GM19193 (cell line): ENCODE measurements around the gene GNPTG.

ENCODE experiments used
- POLR2A ChIP-seq: IDR thresholded peaks from 4 replicates; pipeline ENCODE4 v1.6.1; 2011; ENCODE audit not compliant: insufficient read depth, insufficient read length; ENCODE audit errors: extremely low read depth

Gene GNPTG

DNA sequence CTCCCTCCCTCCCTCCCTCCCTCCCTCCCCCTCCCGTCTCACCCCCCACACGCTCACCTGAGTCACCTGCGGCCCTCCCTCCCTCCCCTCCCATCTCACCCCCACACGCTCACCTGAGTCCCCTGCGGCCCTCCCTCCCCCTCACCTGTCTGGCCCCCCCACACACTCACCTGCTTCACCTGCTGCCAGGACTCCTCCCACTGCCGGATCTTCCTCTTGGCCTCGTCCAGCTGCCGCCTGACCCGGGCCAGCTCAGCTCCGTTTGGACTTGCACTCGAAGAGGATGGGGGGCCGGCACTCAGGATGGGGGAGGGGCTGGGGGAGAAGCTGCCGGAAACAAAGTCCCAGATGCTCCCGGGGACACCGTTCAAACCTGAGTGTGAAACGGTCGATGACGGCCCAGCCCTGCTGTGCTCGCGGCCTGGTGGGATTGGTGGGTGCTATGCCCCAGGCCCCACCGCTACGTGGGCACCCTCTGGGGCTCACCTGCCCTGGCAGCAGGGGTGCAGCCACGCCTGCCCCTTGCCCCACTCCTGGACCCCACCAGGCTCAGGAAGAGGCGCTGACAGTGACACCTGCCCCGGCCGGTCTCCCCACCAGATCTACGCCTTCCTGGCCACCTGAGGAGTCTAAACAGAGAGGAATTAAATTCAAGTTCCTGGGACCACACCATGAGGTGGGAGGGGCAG is 15.9 kb downstream of the GNPTG start:
- TF ChIP-seq POLR2A: no peak

DNA sequence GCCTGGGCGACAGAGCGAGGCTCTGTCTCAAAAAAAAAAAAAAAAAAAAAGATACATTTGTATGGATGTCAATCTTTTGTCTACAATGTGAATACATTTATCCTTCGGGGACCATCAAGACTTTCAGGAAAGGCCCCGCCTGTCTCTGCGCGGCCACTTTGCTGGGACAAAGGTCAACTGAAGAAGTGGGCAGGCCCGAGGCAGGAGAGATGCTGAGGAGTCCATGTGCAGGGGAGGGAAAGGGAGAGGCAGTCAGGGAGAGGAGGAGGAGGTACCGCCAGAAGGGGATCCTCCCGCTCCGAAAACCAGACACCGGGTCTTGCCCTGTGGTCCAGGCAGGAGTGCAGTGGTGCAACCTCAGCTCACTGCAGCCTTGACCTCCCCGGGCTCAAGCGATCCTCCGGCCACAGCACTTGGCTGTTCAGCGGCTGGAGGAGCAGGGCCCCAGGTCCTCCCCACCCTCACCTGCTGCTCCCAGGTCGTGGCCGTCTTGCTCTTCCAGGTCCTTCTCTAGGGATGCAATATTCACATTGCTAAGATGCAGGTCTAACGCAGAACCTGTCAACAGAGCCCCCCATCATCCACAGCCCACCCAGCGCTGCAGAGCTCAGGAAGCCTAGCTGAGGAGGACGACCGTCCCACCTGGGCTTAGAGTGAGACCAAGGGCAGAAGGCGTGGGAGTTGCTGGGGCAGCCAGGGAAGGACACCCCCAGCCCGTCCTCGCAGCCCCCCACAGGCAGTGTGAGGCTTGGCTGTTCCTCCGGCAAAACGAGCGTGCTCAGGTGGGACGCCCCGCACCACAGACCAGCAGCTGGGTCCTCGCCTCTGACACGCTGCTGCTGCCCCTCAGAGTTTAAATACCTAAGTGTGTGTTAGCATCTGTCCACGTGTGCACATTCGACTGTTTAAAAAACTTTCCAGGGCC is 19.6 kb downstream of the GNPTG start:
- TF ChIP-seq POLR2A: no peak

DNA sequence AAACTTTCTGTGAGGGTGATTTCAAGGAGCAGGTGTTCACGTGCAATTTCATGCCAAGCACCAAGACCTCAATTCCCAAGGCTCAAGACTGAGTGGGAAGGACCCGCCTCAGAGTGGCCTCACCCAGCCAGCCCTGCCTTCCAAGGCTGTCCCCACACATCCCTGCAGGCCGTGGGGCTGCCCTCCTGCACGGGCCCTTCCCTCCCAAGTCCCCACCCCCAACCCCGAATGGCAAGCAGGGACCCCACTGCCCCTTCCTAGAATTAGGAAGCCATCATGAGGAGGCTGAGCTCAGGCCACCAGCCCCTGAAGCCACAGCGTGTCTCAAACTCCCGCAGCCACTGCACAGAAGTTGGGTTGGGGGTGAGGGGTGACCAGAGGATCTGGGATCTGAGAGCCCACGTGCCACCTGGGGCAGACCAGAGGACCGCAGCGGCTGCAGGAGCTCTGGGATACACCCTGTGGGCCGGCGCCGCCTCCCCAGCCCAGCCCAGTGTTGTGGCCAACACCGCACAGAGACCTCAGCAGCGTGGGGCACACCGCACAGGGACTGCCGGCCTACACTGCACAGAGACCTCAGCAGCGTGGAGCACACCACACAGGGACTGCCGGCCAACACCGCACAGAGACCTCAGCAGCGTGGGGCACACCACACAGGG is 20.7 kb downstream of the GNPTG start:
- no peak for TF ChIP-seq POLR2A

DNA sequence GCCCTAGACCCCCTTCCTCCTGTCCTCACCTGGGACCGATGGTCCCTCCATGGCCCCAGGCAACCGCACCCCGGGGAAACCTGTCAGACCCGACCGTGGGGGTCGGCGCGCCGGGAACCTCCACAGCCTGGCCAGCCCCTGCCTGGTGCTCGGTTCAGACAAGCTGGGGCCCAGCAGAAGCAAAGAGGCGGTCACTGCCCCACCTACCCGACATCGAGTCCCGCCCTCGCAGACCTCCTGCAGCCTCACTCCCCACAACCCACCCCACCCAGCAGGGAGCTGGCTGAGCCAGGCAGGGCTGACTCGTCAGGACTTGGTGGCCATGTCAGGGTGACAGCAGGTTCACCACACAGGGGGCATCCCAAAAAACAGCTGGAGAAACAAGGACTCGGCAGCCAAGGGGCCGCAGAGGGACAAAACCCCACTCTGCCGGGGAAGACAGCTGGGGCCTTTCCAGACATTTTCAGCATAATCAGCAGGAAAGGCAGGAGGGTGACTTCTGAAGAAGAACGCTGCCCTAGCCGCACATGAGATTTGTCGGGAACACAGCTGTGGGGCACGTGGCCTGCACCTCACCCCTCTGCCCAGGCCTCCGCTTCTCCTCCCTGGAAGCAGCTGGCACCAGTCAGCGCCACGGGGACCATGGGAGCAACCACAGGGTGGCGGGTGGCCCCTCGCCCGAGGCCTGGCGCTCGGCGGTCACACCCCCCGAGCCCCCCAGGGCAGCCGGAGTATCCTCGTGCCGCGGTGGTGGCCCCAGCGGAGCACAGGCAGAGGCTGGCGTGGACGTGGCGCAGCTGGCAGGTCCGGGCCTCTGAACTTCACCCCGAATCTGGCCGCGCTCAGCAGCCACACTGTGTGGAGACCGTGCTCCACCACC is 22.9 kb downstream of the GNPTG start:
- TF ChIP-seq POLR2A: no peak

DNA sequence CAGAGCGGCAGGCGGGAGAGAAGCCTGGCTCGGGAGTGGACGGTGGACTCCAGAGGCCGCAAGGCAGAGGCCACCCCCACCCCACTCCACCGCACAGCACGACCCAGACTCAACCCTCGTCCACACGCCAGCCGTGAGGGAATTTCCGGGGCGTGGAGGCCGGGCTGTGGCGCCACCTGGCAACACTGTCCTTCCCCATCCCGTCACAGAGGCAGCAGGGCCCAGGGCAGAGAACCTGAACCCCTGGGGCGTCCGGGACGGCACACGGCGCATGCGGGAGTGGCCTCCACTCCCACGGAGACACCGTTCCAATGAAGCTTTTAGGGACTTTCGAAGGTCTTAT is 23.5 kb downstream of the GNPTG start:
- no peak for TF ChIP-seq POLR2A

DNA sequence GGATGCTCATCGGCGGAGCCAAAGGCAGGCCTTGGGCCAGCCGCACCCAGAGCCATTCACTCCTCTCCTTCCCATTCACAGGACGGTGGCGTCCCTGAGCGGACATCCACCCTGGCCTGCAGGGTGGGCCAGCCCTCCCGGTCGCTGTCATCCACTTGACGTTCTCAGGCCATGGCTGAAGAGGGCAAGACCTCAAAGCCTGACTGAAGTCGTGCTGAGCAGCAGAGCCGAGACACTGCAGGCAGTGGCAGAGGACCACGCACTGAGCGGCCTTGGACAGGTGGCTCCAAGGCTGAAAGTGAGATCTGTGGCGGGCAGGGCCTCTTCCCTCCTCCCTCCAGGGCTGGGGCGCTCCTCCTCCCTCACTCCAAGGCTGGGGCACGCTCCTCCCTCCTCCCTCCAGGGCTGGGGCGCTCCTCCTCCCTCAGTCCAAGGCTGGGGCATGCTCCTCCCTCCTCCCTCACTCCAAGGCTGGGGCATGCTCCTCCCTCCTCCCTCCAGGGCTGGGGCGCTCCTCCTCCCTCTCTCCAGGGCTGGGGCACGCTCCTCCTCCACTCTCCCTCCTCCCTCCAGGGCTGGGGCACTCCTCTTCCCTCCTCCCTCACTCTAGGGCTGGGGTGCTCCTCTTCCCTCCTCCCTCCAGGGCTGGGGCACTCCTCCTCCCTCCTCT is 24.1 kb downstream of the GNPTG start:
- no peak for TF ChIP-seq POLR2A

DNA sequence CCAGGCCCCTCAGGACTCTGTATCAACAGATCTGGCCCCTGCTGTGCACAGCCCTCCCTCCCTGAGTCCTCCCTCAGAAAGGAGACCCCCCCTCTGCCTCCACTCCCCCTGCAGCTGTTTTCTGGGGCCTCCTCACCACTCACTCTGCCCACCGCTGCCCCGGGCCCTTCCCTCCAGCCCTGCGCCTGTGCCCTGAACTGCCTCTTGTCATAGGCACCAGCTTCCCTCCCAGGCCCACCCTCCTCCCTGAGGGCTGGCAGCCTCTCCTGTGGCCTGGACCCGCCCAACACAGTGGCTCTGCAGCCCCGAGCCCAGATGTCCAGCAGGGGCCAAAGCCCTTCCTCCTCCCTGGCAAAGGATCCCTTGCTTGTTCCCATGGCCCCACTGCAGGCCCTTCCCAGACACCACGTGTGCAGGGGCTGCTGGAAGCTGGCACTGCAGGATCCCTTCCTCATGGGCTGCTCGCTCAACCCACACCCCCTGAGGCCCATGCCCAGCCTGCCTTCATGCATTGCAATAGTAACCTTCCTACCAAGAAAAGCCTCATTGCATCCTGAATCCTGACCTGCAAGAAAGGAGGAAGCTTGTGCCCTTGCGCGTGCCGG is 25.8 kb downstream of the GNPTG start:
- TF ChIP-seq POLR2A: no peak

DNA sequence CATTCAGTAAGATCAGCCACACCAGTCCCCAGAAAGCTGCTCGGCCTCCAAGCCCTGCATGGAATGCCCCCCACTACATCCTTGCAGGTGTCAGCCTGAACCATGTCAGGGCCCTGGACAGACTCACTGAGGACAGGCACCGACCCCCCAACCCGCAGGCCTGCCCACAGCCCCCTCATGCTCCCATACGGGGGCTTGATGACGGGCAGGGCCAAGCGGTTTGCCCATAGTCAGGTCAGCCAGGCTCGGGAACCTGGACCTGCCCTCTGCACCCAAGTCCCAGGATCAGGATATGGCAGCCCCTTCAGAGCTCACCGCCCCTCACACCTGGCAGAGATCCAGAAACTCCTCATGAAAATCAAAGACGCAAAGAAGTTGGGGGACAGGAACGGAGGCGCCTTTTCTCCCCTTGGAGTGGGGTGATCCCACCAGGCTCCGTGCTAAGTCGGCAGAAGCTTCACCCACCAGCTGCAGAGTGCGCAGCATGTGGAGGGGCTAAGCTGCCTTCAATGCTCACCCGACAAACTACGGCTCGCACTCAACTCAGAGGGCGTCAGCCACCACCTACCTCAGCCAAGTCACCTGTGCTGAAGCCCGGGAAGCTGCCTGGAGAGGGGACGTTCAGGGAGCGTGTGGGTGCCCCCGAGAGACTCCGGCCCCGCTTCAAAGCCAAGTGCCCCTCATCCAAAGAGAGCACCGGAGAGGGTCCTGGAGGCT is 26.5 kb downstream of the GNPTG start:
- TF ChIP-seq POLR2A: no peak

DNA sequence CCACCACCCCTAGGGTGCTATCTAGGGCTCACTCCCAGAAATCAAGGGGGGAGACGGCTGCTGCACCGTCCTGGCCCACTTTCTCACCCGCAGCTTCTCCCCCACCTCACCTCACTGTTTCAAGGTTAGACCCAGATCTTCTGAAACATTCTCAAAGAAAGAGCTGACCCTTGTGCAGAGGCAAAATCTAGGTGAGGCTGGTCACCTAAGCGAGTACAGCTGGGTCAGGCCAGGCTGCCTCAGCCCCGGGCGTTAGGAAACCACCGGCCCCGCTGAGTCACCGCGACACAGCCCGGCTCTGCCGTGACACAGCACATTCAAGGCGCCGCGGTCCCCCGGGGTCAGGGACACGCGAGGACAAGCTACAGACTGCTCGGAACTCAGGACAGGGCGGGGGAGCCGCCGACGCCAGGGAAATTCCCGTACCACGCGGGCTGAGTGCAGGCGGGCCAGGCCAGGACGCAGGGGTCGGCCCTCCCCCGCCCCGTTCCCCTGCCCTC is 27.1 kb downstream of the GNPTG start:
- TF ChIP-seq POLR2A: no peak

DNA sequence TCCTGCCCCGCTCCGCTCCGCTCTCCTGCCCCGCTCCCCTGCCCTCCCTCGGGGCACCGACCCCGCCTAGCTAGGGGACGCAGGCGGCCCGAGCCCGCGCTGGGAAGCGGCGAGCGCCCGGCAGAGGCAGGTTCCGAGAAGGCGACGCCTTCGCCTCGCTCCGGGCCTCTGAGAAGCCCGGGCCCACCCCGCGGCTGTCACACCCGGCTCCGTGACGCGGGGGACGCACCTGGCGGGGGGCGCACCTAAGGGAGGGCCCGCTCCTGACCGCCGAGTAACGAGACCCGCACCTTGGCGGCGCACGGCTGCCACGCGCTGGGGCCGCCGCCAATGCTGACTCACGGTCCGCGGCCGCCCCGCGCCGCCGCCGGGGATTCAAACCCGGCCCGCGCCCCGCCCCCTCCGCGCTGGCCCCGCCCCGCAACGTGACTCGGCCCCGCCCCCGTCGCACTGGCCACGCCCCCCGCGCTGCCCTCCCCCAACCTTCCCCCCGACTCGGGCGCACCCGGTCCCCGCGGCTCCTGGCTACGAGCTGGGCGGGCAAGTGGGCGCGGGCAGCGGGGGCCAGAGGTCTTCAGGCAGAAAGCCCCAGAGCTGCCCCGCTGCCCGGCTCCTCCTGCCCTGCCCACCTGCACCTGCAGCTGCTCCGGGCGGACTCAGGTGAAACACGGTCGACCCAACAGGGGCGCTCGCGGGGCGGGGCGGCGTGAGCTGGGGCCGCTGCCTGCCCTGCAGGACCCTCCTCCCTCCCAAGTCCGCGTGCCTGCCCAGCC is 27.8 kb downstream of the GNPTG start:
- TF ChIP-seq POLR2A: peak; percentile 57

DNA sequence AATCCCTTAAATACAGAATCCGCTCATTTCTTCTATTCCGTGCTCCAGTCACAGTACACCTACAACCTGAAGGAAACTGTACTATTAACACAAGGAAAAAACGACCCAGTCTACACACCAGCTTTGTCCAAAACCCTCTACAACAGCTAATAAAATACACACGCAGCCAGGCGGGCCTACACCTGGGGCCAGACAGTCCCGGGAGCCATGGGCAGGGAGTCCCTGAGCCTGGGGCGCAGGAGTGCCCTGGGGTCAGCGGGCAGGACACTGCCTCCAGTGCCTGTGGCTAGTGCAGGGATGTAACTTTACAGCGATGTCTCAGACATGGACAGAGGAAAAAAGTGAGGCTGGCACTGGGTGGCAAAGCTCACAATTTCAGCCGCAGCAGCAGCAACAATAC is 28.5 kb downstream of the GNPTG start:
- no peak for TF ChIP-seq POLR2A
